ENCODE data around the gene KRTAP19-7. TPM values are rescaled to one million over a fixed set of nuclear protein-coding genes. Genes with fewer than 3 reads are reported as not detected.

The KRTAP19-7 gene
- polyA plus RNA-seq: not detected in 2 replicates

GRCh38 chr21:30561264-30561895 is at the start of gene KRTAP19-7:
Gene KRTAP19-7 (minus strand): TSS chr21:30561314. CDS start chr21:30561289, 25 bp downstream.

GRCh38 chr21:30600787-30601186 is 39.7 kb upstream of the KRTAP19-7 start, which contains the start of gene KRTAP22-1:
Gene KRTAP22-1 (plus strand): TSS chr21:30601087.

GRCh38 chr21:30598802-30599201 is 37.7 kb upstream of the KRTAP19-7 start, which contains the start of gene KRTAP6-2:
Gene KRTAP6-2 (minus strand): TSS chr21:30598902. CDS start chr21:30598874, 28 bp downstream.

GRCh38 chr21:30592140-30592539 is 31.0 kb upstream of the KRTAP19-7 start, which contains the start of gene KRTAP6-3:
Gene KRTAP6-3 (plus strand): TSS chr21:30592440. CDS start chr21:30592446, 6 bp downstream.

GRCh38 chr21:30590297-30590696 is 29.2 kb upstream of the KRTAP19-7 start, which contains the start of gene KRTAP22-2:
Gene KRTAP22-2 (minus strand): TSS chr21:30590397.

GRCh38 chr21:30541764-30542163 is 19.4 kb downstream of the KRTAP19-7 start, which contains the start of gene KRTAP19-6:
Gene KRTAP19-6 (minus strand): TSS chr21:30541864. CDS start chr21:30541833, 31 bp downstream.

Other genes with a start within 250 kb of the KRTAP19-7 start
- gene KRTAP26-1, start 241.0 kb downstream of the KRTAP19-7 start, polyA plus RNA-seq: not detected in 2 replicates
- gene KRTAP27-1, start 223.6 kb downstream of the KRTAP19-7 start, polyA plus RNA-seq: not detected in 2 replicates
- not detected in 2 replicates for gene KRTAP23-1, start 212.7 kb downstream of the KRTAP19-7 start, polyA plus RNA-seq
- gene KRTAP13-2, start 189.0 kb downstream of the KRTAP19-7 start, polyA plus RNA-seq: not detected in 2 replicates
- gene KRTAP13-1, start 165.3 kb downstream of the KRTAP19-7 start, polyA plus RNA-seq: not detected in 2 replicates
- gene KRTAP13-3, start 135.4 kb downstream of the KRTAP19-7 start, polyA plus RNA-seq: not detected in 2 replicates
- not detected in 2 replicates for gene KRTAP13-4, start 131.1 kb downstream of the KRTAP19-7 start, polyA plus RNA-seq
- gene KRTAP15-1, start 121.0 kb downstream of the KRTAP19-7 start, polyA plus RNA-seq: not detected in 2 replicates
- gene KRTAP19-1, start 80.9 kb downstream of the KRTAP19-7 start, polyA plus RNA-seq: not detected in 2 replicates
- gene KRTAP19-2, start 73.9 kb downstream of the KRTAP19-7 start, polyA plus RNA-seq: not detected in 2 replicates
- not detected in 2 replicates for gene KRTAP19-3, start 69.3 kb downstream of the KRTAP19-7 start, polyA plus RNA-seq
- not detected in 2 replicates for gene KRTAP19-4, start 64.1 kb downstream of the KRTAP19-7 start, polyA plus RNA-seq
- gene KRTAP19-5, start 59.2 kb downstream of the KRTAP19-7 start, polyA plus RNA-seq: not detected in 2 replicates
- not detected in 2 replicates for gene KRTAP19-6, start 19.4 kb downstream of the KRTAP19-7 start, polyA plus RNA-seq
- gene KRTAP22-2, start 29.1 kb upstream of the KRTAP19-7 start, polyA plus RNA-seq: not detected in 2 replicates
- gene KRTAP6-3, start 31.1 kb upstream of the KRTAP19-7 start, polyA plus RNA-seq: not detected in 2 replicates
- gene KRTAP6-2, start 37.6 kb upstream of the KRTAP19-7 start, polyA plus RNA-seq: not detected in 2 replicates
- gene KRTAP22-1, start 39.8 kb upstream of the KRTAP19-7 start, polyA plus RNA-seq: not detected in 2 replicates
- not detected in 2 replicates for gene KRTAP6-1, start 52.6 kb upstream of the KRTAP19-7 start, polyA plus RNA-seq
- gene KRTAP20-1, start 55.1 kb upstream of the KRTAP19-7 start, polyA plus RNA-seq: not detected in 2 replicates
- not detected in 2 replicates for gene KRTAP20-4, start 59.3 kb upstream of the KRTAP19-7 start, polyA plus RNA-seq
- gene KRTAP20-2, start 73.9 kb upstream of the KRTAP19-7 start, polyA plus RNA-seq: not detected in 2 replicates
- not detected in 2 replicates for gene KRTAP20-3, start 81.5 kb upstream of the KRTAP19-7 start, polyA plus RNA-seq
- not detected in 2 replicates for gene KRTAP21-3, start 157.5 kb upstream of the KRTAP19-7 start, polyA plus RNA-seq
- gene KRTAP21-2, start 185.9 kb upstream of the KRTAP19-7 start, polyA plus RNA-seq: not detected in 2 replicates
- not detected in 2 replicates for gene KRTAP21-1, start 194.1 kb upstream of the KRTAP19-7 start, polyA plus RNA-seq